H1 (cell line): ENCODE results near the gene MCL1. TPM values are rescaled to one million over a fixed set of nuclear protein-coding genes. Genes with fewer than 3 reads are reported as not detected.
A peak's percentile ranks its signal among the peaks of the same experiment; 100 is the strongest.

Source experiments
- CTCF ChIA-PET: fragments of 300-600 bp; sonication (Branson Sonifier 250); formaldehyde crosslinking; loops from one replicate; lab custom pipeline; 2021; ENCODE audit not compliant: partially characterized antibody; lab: Charles Lee
- POLR2A ChIA-PET: fragments of 300-600 bp; sonication (Branson Sonifier 250); formaldehyde crosslinking; loops from one replicate; lab custom pipeline; 2021; ENCODE audit warnings: inconsistent platforms; ENCODE audit not compliant: partially characterized antibody; lab: Charles Lee
- DNase-seq, 2 experiments: peaks; one replicate each; pipeline versions ENCODE4 v3.0.0 to v3.0.0-alpha.2; 2010 to 2022; ENCODE audit warnings: low spot score in 2 of 2, low read depth in 1 of 2, mixed read lengths in 1 of 2
- FAIRE-seq: peaks from 2 replicates; lab custom pipeline; 2011; peaks lifted over from hg19 to GRCh38; lab: Jason Lieb, UNC
- H2AFZ ChIP-seq: 2 replicates; pipeline ENCODE4 v1.8.1; 2012; ENCODE audit warnings: low read length, inconsistent platforms
- H2AK5ac ChIP-seq: 2 replicates; pipeline ENCODE4 v1.6.1; 2013; ENCODE audit warnings: low read depth, low read length
- H2BK120ac ChIP-seq: replicated peaks from 2 replicates; pipeline ENCODE3; 2013; ENCODE audit warnings: low read depth, low read length, inconsistent platforms
- H2BK12ac ChIP-seq: 2 replicates; pipeline ENCODE4 v1.6.1; 2013; ENCODE audit warnings: low read depth, low read length
- H2BK15ac ChIP-seq: 2 replicates; pipeline ENCODE4 v1.6.1; 2013; ENCODE audit warnings: low read length
- H2BK20ac ChIP-seq: 2 replicates; pipeline ENCODE4 v1.6.1; 2013; ENCODE audit warnings: low read length
- H2BK5ac ChIP-seq: 2 replicates; pipeline ENCODE4 v1.6.1; 2013; ENCODE audit warnings: low read depth, low read length
- H3K14ac ChIP-seq: 2 replicates; pipeline ENCODE4 v1.6.1; 2013; ENCODE audit warnings: inconsistent platforms; ENCODE audit not compliant: insufficient read length
- H3K18ac ChIP-seq: 2 replicates; pipeline ENCODE4 v1.6.1; 2013; ENCODE audit warnings: low read length; ENCODE audit errors: extremely low read depth
- H3K23ac ChIP-seq: 2 replicates; pipeline ENCODE4 v1.6.1; 2013; ENCODE audit warnings: inconsistent platforms; ENCODE audit not compliant: insufficient read length
- H3K23me2 ChIP-seq: 2 replicates; pipeline ENCODE4 v1.6.1; 2013; ENCODE audit warnings: low read depth, low read length
- H3K27ac ChIP-seq: 2 replicates; pipeline ENCODE4 v1.6.1; 2011; ENCODE audit warnings: low read depth, low read length, inconsistent platforms
- H3K27me3 ChIP-seq, 4 experiments: replicated peaks in 1 of 4; 1 replicate in 1 of 4; 2 replicates in 3 of 4; pipeline versions ENCODE4 v1.6.1 to v1.8.1; 2011 to 2013; ENCODE audit warnings: low read length in 3 of 4, mild to moderate bottlenecking in 3 of 4, inconsistent platforms in 2 of 4, mixed read lengths in 2 of 4, moderate library complexity in 1 of 4; ENCODE audit not compliant: control insufficient read depth in 3 of 4, insufficient read depth in 3 of 4; ENCODE audit errors: extremely low read depth in 1 of 4
- H3K36me3 ChIP-seq, 4 experiments: 2 replicates each; pipeline versions ENCODE4 v1.6.1 to v1.8.1; 2011 to 2013; ENCODE audit warnings: mild to moderate bottlenecking in 4 of 4, low read length in 3 of 4, moderate library complexity in 2 of 4, control low read depth in 1 of 4, inconsistent platforms in 1 of 4; ENCODE audit not compliant: insufficient read depth in 4 of 4, control insufficient read depth in 2 of 4
- H3K4ac ChIP-seq: replicated peaks from 2 replicates; pipeline ENCODE3; 2013; ENCODE audit warnings: low read length, low read depth, mixed read lengths, inconsistent platforms; ENCODE audit not compliant: insufficient read length
- H3K4me1 ChIP-seq, 4 experiments: replicated peaks in 1 of 4; 1 replicate in 1 of 4; 2 replicates in 3 of 4; pipeline versions ENCODE4 v1.6.1 to v1.8.1; 2011 to 2013; ENCODE audit warnings: low read length in 3 of 4, inconsistent platforms in 2 of 4, mixed read lengths in 1 of 4; ENCODE audit not compliant: insufficient read depth in 4 of 4, control insufficient read depth in 3 of 4
- H3K4me2 ChIP-seq, 2 experiments: 2 replicates each; pipeline versions ENCODE4 v1.6.1 to v1.8.1; 2011 to 2013; ENCODE audit warnings: low read depth in 2 of 2, low read length in 2 of 2, control low read depth in 1 of 2, inconsistent platforms in 1 of 2, mild to moderate bottlenecking in 1 of 2; ENCODE audit not compliant: insufficient read depth in 1 of 2
- H3K4me3 ChIP-seq, 4 experiments: fragments of 200-600, 300-600 bp in 1 of 4; sonication (generic), shearing (Covaris generic), sonication (Bioruptor Twin) in 1 of 4; 2 replicates each; pipeline versions ENCODE4 v1.5.1 to v1.8.1; 2011 to 2016; ENCODE audit warnings: low read length in 4 of 4, low read depth in 3 of 4, control low read depth in 2 of 4, inconsistent platforms in 2 of 4, mild to moderate bottlenecking in 2 of 4, mixed read lengths in 1 of 4, moderate library complexity in 1 of 4; ENCODE audit not compliant: insufficient read depth in 2 of 4; ENCODE audit errors: extremely low read depth in 1 of 4
- H3K56ac ChIP-seq: replicated peaks from 2 replicates; pipeline ENCODE3; 2013; ENCODE audit warnings: low read depth, mild to moderate bottlenecking, mixed read lengths, low read length, inconsistent platforms; ENCODE audit not compliant: insufficient read length
- H3K79me1 ChIP-seq: 2 replicates; pipeline ENCODE4 v1.6.1; 2013; ENCODE audit warnings: low read depth, low read length, control low read depth
- H3K79me2 ChIP-seq, 2 experiments: 2 replicates each; pipeline versions ENCODE4 v1.6.1 to v1.8.1; 2012 to 2013; ENCODE audit warnings: low read length in 2 of 2, mild to moderate bottlenecking in 2 of 2, inconsistent platforms in 1 of 2; ENCODE audit not compliant: insufficient read depth in 2 of 2, control insufficient read depth in 1 of 2
- H3K9ac ChIP-seq, 4 experiments: replicated peaks in 1 of 4; 1 replicate in 1 of 4; 2 replicates in 3 of 4; pipeline versions ENCODE4 v1.6.1 to v1.8.1; 2011 to 2013; ENCODE audit warnings: low read depth in 3 of 4, low read length in 3 of 4, control low read depth in 2 of 4, mild to moderate bottlenecking in 2 of 4, moderate library complexity in 2 of 4, inconsistent platforms in 1 of 4; ENCODE audit errors: extremely low read depth in 1 of 4
- H3K9me3 ChIP-seq, 2 experiments: 2 replicates each; pipeline versions ENCODE4 v1.6.1 to v1.8.1; 2012 to 2013; ENCODE audit warnings: mild to moderate bottlenecking in 2 of 2, moderate library complexity in 2 of 2, control low read depth in 1 of 2, inconsistent platforms in 1 of 2, low read depth in 1 of 2, low read length in 1 of 2, mixed read lengths in 1 of 2; ENCODE audit not compliant: insufficient read depth in 2 of 2
- H4K20me1 ChIP-seq, 2 experiments: replicated peaks in 1 of 2; 2 replicates each; pipeline versions ENCODE3 to v1.8.1; 2011 to 2013; ENCODE audit warnings: inconsistent platforms in 2 of 2, low read length in 2 of 2, mild to moderate bottlenecking in 1 of 2; ENCODE audit not compliant: insufficient read depth in 2 of 2, control insufficient read depth in 1 of 2
- H4K5ac ChIP-seq: 2 replicates; pipeline ENCODE4 v1.6.1; 2013; ENCODE audit warnings: low read length, low read depth, mixed read lengths, inconsistent platforms; ENCODE audit not compliant: insufficient read length
- H4K8ac ChIP-seq: 2 replicates; pipeline ENCODE4 v1.8.0; 2013; ENCODE audit warnings: mild to moderate bottlenecking, moderate library complexity, low read length, inconsistent platforms; ENCODE audit not compliant: insufficient read depth; ENCODE audit errors: extremely low read depth
- H4K91ac ChIP-seq: replicated peaks from 2 replicates; pipeline ENCODE3; 2013; ENCODE audit warnings: low read length, mixed read lengths, inconsistent platforms; ENCODE audit not compliant: insufficient read length
- CBX8 ChIP-seq: fragments of 300-800, 300-1000 bp; sonication (generic); IDR thresholded peaks from 2 replicates; pipeline ENCODE4 v1.7.1; 2016; ENCODE audit warnings: low read depth, low read length, borderline replicate concordance
- CHD1 ChIP-seq: IDR thresholded peaks from 2 replicates; pipeline ENCODE4 v1.6.1; 2012; ENCODE audit warnings: low read depth, low read length, improper control_type of control experiment
- GTF2F1 ChIP-seq: IDR thresholded peaks from 2 replicates; pipeline ENCODE4 v1.6.1; 2012; ENCODE audit warnings: low read depth, low read length, improper control_type of control experiment, borderline replicate concordance
- HDAC6 ChIP-seq: IDR thresholded peaks from one replicate; pipeline ENCODE4 v1.7.1; 2012; ENCODE audit warnings: low read depth, mild to moderate bottlenecking, inconsistent platforms, low read length, moderate library complexity
- POLR2AphosphoS5 ChIP-seq: IDR thresholded peaks from 2 replicates; pipeline ENCODE4 v1.6.1; 2011; ENCODE audit warnings: low read depth, low read length
- RFX5 ChIP-seq: IDR thresholded peaks from 2 replicates; pipeline ENCODE4 v1.6.1; 2011; ENCODE audit warnings: low read depth, low read length, improper control_type of control experiment, borderline replicate concordance
- SP1 ChIP-seq: IDR thresholded peaks from 2 replicates; pipeline ENCODE4 v1.6.1; 2011; ENCODE audit warnings: low read depth, low read length
- SP4 ChIP-seq: IDR thresholded peaks from 2 replicates; pipeline ENCODE4 v1.6.1; 2012; ENCODE audit warnings: low read length, inconsistent platforms
- WGBS, 2 experiments: shearing (Covaris generic) in 1 of 2; methylation state at CpG; one replicate each; pipeline versions ENCODE4 v1.1.6 to v1.1.7; 2013 to 2015; ENCODE audit warnings: low lambda C conversion rate in 2 of 2, mixed read lengths in 2 of 2, inconsistent platforms in 1 of 2, low coverage in 1 of 2, missing lambda C conversion rate in 1 of 2; ENCODE audit not compliant: insufficient replicate concordance in 2 of 2, insufficient coverage in 1 of 2, insufficient read length in 1 of 2; ENCODE audit errors: extremely low coverage in 1 of 2, missing lambda C conversion rate in 1 of 2; 5-methylcytosine and 5-hydroxymethylcytosine counted together
- polyA plus RNA-seq, 7 experiments: library from polyadenylated mRNA; depleted of rRNA in 3 of 7; stranded (reverse) in 5 of 7; unstranded in 2 of 7; fragments of >200 nt in 5 of 7; fragments of 200-250 nt in 2 of 7; gene quantifications; 1 replicate in 5 of 7; 2 replicates in 1 of 7; 4 replicates in 1 of 7; pipeline versions ENCODE4 v1.2.1 to v1.2.3, GENCODE V29; 2011 to 2013; ENCODE audit warnings: missing spikeins in 2 of 7, mixed read lengths in 2 of 7
- total RNA-seq: library from RNA; stranded (reverse); fragmentation: NEBNext Ultra II Directional; extraction: Animal tissue kit (Norgen Biotek cat#: 25700); gene quantifications from 2 replicates; pipeline ENCODE4 v1.2.1, GENCODE V29; 2021

Gene MCL1
- total and polyA plus RNA-seq, 2 of the 8 experiments (the other 6 are each of a cell fraction or from before 2014, with no cell fraction given): 61.1 to 218 TPM

- Histone ChIP-seq H3K56ac (peak overlapping the region; percentile 60), H2BK5ac (peak overlapping the region; percentile 94), H4K8ac (no peak overlapping the region), H2BK120ac (peak overlapping the region; percentile 45), H3K27ac (peak overlapping the region; percentile 95), H3K4me3 (peak overlapping the region; percentile 5 to 51 (median 37); a peak in 7 of 8 replicates), H3K9me3 (no peaks in the 10 kb centered on the region), H3K18ac (peak overlapping the region; percentile 33; the same call in 1 of the 2 replicates), H3K79me2 (peaks cover 5 to 72% of the 10 kb centered on the region in 2 experiments; a peak in 3 of 4 replicates), H4K5ac (peak overlapping the region; percentile 70), H2AFZ (no peak overlapping the region), H3K79me1 (no peaks in the 10 kb centered on the region; the same call in 1 of the 2 replicates), H3K4ac (peak overlapping the region; percentile 70), H3K23ac (no peak overlapping the region), H2AK5ac (peak overlapping the region; percentile 95; the same call in 1 of the 2 replicates), H3K23me2 (no peaks in the 10 kb centered on the region), H4K20me1 (peaks cover 0 to 3% of the 10 kb centered on the region in 2 experiments), H3K27me3 (no peaks in the 10 kb centered on the region), H3K4me1 (peaks cover 23 to 38% (median 23%) of the 10 kb centered on the region in 4 experiments), H3K4me2 (peak overlapping the region; percentile 73 to 75), H2BK20ac (0 out of 2 replicates have a peak overlapping the region, but pooled peaks have one; percentile 68), H4K91ac (peak overlapping the region; percentile 44), H2BK12ac (peak overlapping the region; percentile 96), H3K36me3 (peaks cover 0 to 13% (median 6%) of the 10 kb centered on the region in 4 experiments; a peak in 4 of 8 replicates), H2BK15ac (no peak overlapping the region), H3K14ac (no peak overlapping the region), H3K9ac (peak overlapping the region; percentile 76 to 82 (median 82))
- WGBS, 2 experiments: 3% methylated on average over 10 of the region's 10 CpGs; no CpG with 5 or more reads in 1 of the 2 experiments
- CTCF ChIA-PET: interaction anchor here (0.6 to 13.7 kb wide), 8 partner anchors 8 to 291 kb away, joined by 3 to 210 read pairs (median 5); partner anchors contain the start of gene MCL1
- peak; percentile 81 to 88 for DNase-seq
- POLR2A ChIA-PET: interaction anchor here (0.6 to 43.7 kb wide), 14 partner anchors 9 to 227 kb away, joined by 3 to 1380 read pairs (median 6); partner anchors contain the start of genes ADAMTSL4, ENSA, FALEC and GOLPH3L
- peak; percentile 68 for FAIRE-seq
- TF ChIP-seq POLR2AphosphoS5: peak; percentile 79
- TF ChIP-seq CBX8: no peak
- no peak for TF ChIP-seq HDAC6
- no peak for TF ChIP-seq RFX5
- no peak; the same call in 1 of the 2 replicates for TF ChIP-seq CHD1
- no peak; the same call in 1 of the 2 replicates for TF ChIP-seq GTF2F1
- peak; percentile 94 for TF ChIP-seq SP1
- TF ChIP-seq SP4: no peak
Measured at GRCh38 chr1:150567717-150568593, 11.5 kb downstream of the MCL1 start.
